ENCODE measurements around the gene GLI1.

GLI1 gene

GRCh38 chr12:57456737-57457490 is 2.7 kb upstream of the GLI1 start:
- DNase-seq (ENCODE audit: insufficient read length, low spot score), result no peak
- FAIRE-seq, result no peak
- no peak for TF ChIP-seq CTCF (IDR thresholded peaks at IDR 0.05; ENCODE audit: insufficient read depth, missing control alignments)

GRCh38 chr12:57458665-57459054 is 925 bp upstream of the GLI1 start:
- no peak for TF ChIP-seq CTCF (IDR thresholded peaks at IDR 0.05; ENCODE audit: insufficient read depth, missing control alignments)
- DNase-seq (ENCODE audit: insufficient read length, low spot score) (no peak), FAIRE-seq (no peak)

GRCh38 chr12:57459055-57459749 is 383 bp upstream of the GLI1 start:
- TF ChIP-seq CTCF (IDR thresholded peaks at IDR 0.05; ENCODE audit: insufficient read depth, missing control alignments), result peak; percentile 97
- peak; percentile 72 for DNase-seq (ENCODE audit: insufficient read length, low spot score)
- FAIRE-seq, result no peak

GRCh38 chr12:57460468-57460784 is 841 bp downstream of the GLI1 start:
- no peak for DNase-seq (ENCODE audit: insufficient read length, low spot score)
- no peak for FAIRE-seq
- no peak for TF ChIP-seq CTCF (IDR thresholded peaks at IDR 0.05; ENCODE audit: insufficient read depth, missing control alignments)

- TF ChIP-seq CTCF (IDR thresholded peaks at IDR 0.05; ENCODE audit: insufficient read depth, missing control alignments), result no peak
- no peak for FAIRE-seq
- no peak for DNase-seq (ENCODE audit: insufficient read length, low spot score)
Measured at GRCh38 chr12:57460841-57461275, 1.3 kb downstream of the GLI1 start.

- no peak for TF ChIP-seq CTCF (IDR thresholded peaks at IDR 0.05; ENCODE audit: insufficient read depth, missing control alignments)
- DNase-seq (ENCODE audit: insufficient read length, low spot score), result no peak
- FAIRE-seq, result no peak
Measured at GRCh38 chr12:57461276-57461916, 1.8 kb downstream of the GLI1 start.

GRCh38 chr12:57461917-57462250 is 2.3 kb downstream of the GLI1 start:
- FAIRE-seq (no peak), DNase-seq (ENCODE audit: insufficient read length, low spot score) (no peak)
- no peak for TF ChIP-seq CTCF (IDR thresholded peaks at IDR 0.05; ENCODE audit: insufficient read depth, missing control alignments)
